Measurements from ENCODE around the gene SLC4A5.
A peak's percentile ranks its signal among the peaks of the same experiment; 100 is the strongest.

SLC4A5 gene

DNA sequence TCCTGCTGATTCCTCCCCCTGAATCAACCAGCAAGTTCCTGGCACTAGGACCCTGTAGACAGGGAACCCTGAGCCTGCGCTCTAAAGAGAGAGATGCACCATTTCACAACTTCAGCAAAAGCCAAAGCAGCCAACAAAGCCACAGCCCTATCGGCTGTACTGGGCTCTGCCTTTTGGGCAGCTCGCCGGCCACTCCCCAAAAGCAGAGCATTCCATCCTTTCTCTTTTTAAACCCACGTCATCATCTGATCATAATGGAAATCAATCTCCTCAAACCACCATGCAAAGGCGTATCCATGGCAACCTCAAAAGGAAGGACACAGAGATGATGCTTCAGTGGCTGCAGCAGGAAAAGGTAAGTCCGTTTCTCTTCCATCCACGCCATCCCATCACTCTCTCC, 42.2 kb upstream of the SLC4A5 start:
- TF ChIP-seq CTCF (IDR thresholded peaks at IDR 0.05; ENCODE audit: control insufficient read depth, extremely low read depth, insufficient read depth): no peak
- no peak for DNase-seq (ENCODE audit: low read depth)
- H3K4me3 ChIP-seq (ENCODE audit: low read depth, low read length): no peak overlapping the region

GRCh38 chr2:74384051-74384450, 40.8 kb upstream of the SLC4A5 start:
- no peak overlapping the region for H3K4me3 ChIP-seq (ENCODE audit: low read depth, low read length)
- TF ChIP-seq CTCF (IDR thresholded peaks at IDR 0.05; ENCODE audit: control insufficient read depth, extremely low read depth, insufficient read depth): no peak
- no peak for DNase-seq (ENCODE audit: low read depth)

- TF ChIP-seq CTCF (IDR thresholded peaks at IDR 0.05; ENCODE audit: control insufficient read depth, extremely low read depth, insufficient read depth): no peak
- peak; percentile 87 for DNase-seq (ENCODE audit: low read depth)
- no peak overlapping the region for H3K4me3 ChIP-seq (ENCODE audit: low read depth, low read length)
Measured at GRCh38 chr2:74383254-74383653, 40.0 kb upstream of the SLC4A5 start.

- no peak for DNase-seq (ENCODE audit: low read depth)
- no peak for TF ChIP-seq CTCF (IDR thresholded peaks at IDR 0.05; ENCODE audit: control insufficient read depth, extremely low read depth, insufficient read depth)
Measured at GRCh38 chr2:74381751-74382150, 38.5 kb upstream of the SLC4A5 start.

DNA sequence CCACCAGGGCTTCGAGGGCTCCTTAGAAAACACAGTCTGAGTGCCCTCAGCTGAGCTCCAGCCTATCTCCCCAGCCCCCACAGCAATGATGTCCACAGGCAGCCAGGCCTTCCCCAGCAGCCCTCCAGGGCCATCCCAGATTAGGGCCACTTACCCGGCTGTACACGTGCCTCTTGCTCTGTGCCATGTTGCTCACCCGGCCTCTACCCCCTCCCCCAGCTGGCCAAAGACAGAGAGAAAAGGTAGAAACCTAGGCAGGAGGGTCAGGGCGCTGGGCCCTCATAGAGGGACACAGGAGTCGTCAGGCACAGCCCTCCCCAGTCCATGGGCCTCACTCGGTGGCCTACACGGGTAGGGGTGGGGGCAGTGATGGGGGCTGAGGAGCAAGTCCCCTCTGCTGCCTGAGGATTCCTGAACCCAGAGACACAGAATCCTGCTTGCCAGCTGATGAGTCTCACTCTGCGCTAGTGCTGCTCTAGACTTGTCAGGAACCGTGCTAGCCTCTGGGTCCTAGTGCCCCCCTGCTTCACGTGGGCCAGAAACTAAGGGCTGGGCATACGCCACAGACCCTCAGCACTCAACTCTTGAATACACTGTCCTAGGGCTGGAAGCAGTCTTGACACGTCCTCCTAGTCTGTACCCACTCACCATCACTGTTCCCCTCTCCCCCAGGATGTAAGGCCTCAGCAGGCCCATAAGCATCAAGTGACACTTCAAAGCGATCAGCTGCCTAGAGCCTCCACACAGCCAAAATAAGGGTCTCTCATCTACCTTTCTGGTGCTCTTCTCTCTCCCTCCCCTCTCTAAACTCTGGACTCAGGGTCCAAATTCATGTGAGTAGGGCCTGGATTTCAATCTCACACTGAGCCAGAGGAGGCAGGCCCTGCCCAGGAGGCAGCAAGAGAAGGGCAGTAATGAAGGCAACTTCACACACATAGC, 36.9 kb upstream of the SLC4A5 start, which contains the start of gene DCTN1:
Gene DCTN1 (minus strand): TSS at position 461 of the 939 bp plus-strand sequence. CDS start 274 bp downstream, at position 187.
- TF ChIP-seq CTCF (IDR thresholded peaks at IDR 0.05; ENCODE audit: control insufficient read depth, extremely low read depth, insufficient read depth): no peak
- no peak for DNase-seq (ENCODE audit: low read depth)
- peak within 1 kb of the TSS; percentile 33 for H3K4me3 ChIP-seq (ENCODE audit: low read depth, low read length)

More at GRCh38 chr2:74381751-74382150, 38.5 kb upstream of the SLC4A5 start:
- no peak overlapping the region for H3K4me3 ChIP-seq (ENCODE audit: low read depth, low read length)

GRCh38 chr2:74378007-74378406, 34.8 kb upstream of the SLC4A5 start:
- no peak overlapping the region for H3K4me3 ChIP-seq (ENCODE audit: low read depth, low read length)
- DNase-seq (ENCODE audit: low read depth): no peak
- TF ChIP-seq CTCF (IDR thresholded peaks at IDR 0.05; ENCODE audit: control insufficient read depth, extremely low read depth, insufficient read depth): no peak
